ENCODE data around the gene IL24. TPM values are rescaled to one million over a fixed set of nuclear protein-coding genes. Genes with fewer than 3 reads are reported as not detected.

Gene IL24
- total RNA-seq, 2 experiments from 2014 or later = not detected

Other genes starting within 250 kb of the IL24 start
- gene MAPKAPK2, start 212.5 kb upstream of the IL24 start, total RNA-seq = 10 to 100 TPM; 85.7 to 93.8 TPM
- gene IL19, start 126.7 kb upstream of the IL24 start, total RNA-seq = not detected
- not detected for gene IL10, start 124.9 kb upstream of the IL24 start, total RNA-seq
- gene IL20, start 31.8 kb upstream of the IL24 start, total RNA-seq = not detected
- 10 to 100 TPM; 33.0 to 37.2 TPM for gene FCMR, start 24.5 kb downstream of the IL24 start, total RNA-seq
- under 1 TPM; 0.06 to 0.07 TPM for gene PIGR, start 49.0 kb downstream of the IL24 start, total RNA-seq
- not detected for gene FCAMR, start 73.0 kb downstream of the IL24 start, total RNA-seq
- not detected for gene C1orf116, start 135.3 kb downstream of the IL24 start, total RNA-seq
- gene YOD1, start 153.8 kb downstream of the IL24 start, total RNA-seq = 1 to 10 TPM; 8.7 to 9.7 TPM
- 1 to 10 TPM; 2.3 TPM for gene PFKFB2, start 155.8 kb downstream of the IL24 start, total RNA-seq
- gene C4BPB, start 191.4 kb downstream of the IL24 start, total RNA-seq = 1 to 10 TPM in 1 of 2 experiments, under 1 TPM in 1; 0.91 to 1.1 TPM
- gene C4BPA, start 206.8 kb downstream of the IL24 start, total RNA-seq = not detected